ENCODE measurements around the gene TMEM131. TPM values are rescaled to one million over a fixed set of nuclear protein-coding genes. Genes with fewer than 3 reads are reported as not detected.

The TMEM131 gene
- total RNA-seq, 1 experiment from 2014 or later: 28.9 TPM

- H3K36me3 ChIP-seq (ENCODE audit: insufficient read depth, low read length, poor library complexity, severe bottlenecking): no peaks in the 10 kb centered on the region
- peaks cover 3% of the 10 kb centered on the region for H3K27me3 ChIP-seq (replicated peaks; ENCODE audit: insufficient read depth, low read depth, low read length, poor library complexity)
- no peaks in the 10 kb centered on the region for H3K4me1 ChIP-seq (ENCODE audit: insufficient read depth, low read length, poor library complexity, severe bottlenecking)
- no peak overlapping the region for H3K4me3 ChIP-seq (ENCODE audit: low read depth, low read length, poor library complexity, severe bottlenecking)
- ChIA-PET CTCF (no interaction called here), POLR2A (ENCODE audit: low non-redundant PET) (interaction anchor here (0.6 kb wide), 1 partner anchor 35 kb away, joined by 3 read pairs; no protein-coding TSS in a partner anchor)
- no peak overlapping the region for H3K27ac ChIP-seq (ENCODE audit: low read depth, low read length, poor library complexity, severe bottlenecking)
- TF ChIP-seq EZH2 (IDR thresholded peaks at IDR 0.05; ENCODE audit: borderline replicate concordance, low read depth, low read length, poor library complexity, severe bottlenecking) (no peak), CTCF (conservative IDR thresholded peaks at IDR 0.05; ENCODE audit: low read depth, low read length) (no peak)
- H3K9me3 ChIP-seq (ENCODE audit: low read depth, low read length, poor library complexity, severe bottlenecking): no peaks in the 10 kb centered on the region
- intact Hi-C loops (cut with micrococcal nuclease; ENCODE audit: unreplicated experiment): no loop called here
- peak; percentile 10 for DNase-seq (ENCODE audit: low spot score)
- BruUV-seq (replicated peaks): no TSS peak
These were observed 25.4 kb upstream of the TMEM131 start for GRCh38 chr2:98020992-98021713.

- CTCF ChIA-PET: no interaction called here
- intact Hi-C loops (cut with micrococcal nuclease; ENCODE audit: unreplicated experiment): no loop called here
- BruUV-seq (replicated peaks): no TSS peak
These were observed 24.8 kb upstream of the TMEM131 start for GRCh38 chr2:98020516-98020915.

GRCh38 chr2:98016908-98017670, 21.3 kb upstream of the TMEM131 start:
- no peak for DNase-seq (ENCODE audit: low spot score)
- no peak for TF ChIP-seq EZH2 (IDR thresholded peaks at IDR 0.05; ENCODE audit: borderline replicate concordance, low read depth, low read length, poor library complexity, severe bottlenecking)
- TF ChIP-seq CTCF (conservative IDR thresholded peaks at IDR 0.05; ENCODE audit: low read depth, low read length): no peak
- H3K27me3 ChIP-seq (replicated peaks; ENCODE audit: insufficient read depth, low read depth, low read length, poor library complexity): no peaks in the 10 kb centered on the region
- intact Hi-C loops (cut with micrococcal nuclease; ENCODE audit: unreplicated experiment): no loop called here
- H3K27ac ChIP-seq (ENCODE audit: low read depth, low read length, poor library complexity, severe bottlenecking): no peak overlapping the region
- ChIA-PET CTCF (no interaction called here), POLR2A (ENCODE audit: low non-redundant PET) (no interaction called here)
- H3K4me3 ChIP-seq (ENCODE audit: low read depth, low read length, poor library complexity, severe bottlenecking): no peak overlapping the region
- H3K4me1 ChIP-seq (ENCODE audit: insufficient read depth, low read length, poor library complexity, severe bottlenecking): no peaks in the 10 kb centered on the region
- BruUV-seq (replicated peaks): no TSS peak
- H3K9me3 ChIP-seq (ENCODE audit: low read depth, low read length, poor library complexity, severe bottlenecking): no peaks in the 10 kb centered on the region
- H3K36me3 ChIP-seq (ENCODE audit: insufficient read depth, low read length, poor library complexity, severe bottlenecking): no peaks in the 10 kb centered on the region

More at GRCh38 chr2:98020516-98020915, 24.8 kb upstream of the TMEM131 start:
- H3K36me3 ChIP-seq (ENCODE audit: insufficient read depth, low read length, poor library complexity, severe bottlenecking): no peaks in the 10 kb centered on the region
- no peak for TF ChIP-seq EZH2 (IDR thresholded peaks at IDR 0.05; ENCODE audit: borderline replicate concordance, low read depth, low read length, poor library complexity, severe bottlenecking)
- TF ChIP-seq CTCF (conservative IDR thresholded peaks at IDR 0.05; ENCODE audit: low read depth, low read length): no peak
- no peaks in the 10 kb centered on the region for H3K27me3 ChIP-seq (replicated peaks; ENCODE audit: insufficient read depth, low read depth, low read length, poor library complexity)
- POLR2A ChIA-PET (ENCODE audit: low non-redundant PET): no interaction called here
- DNase-seq (ENCODE audit: low spot score): no peak
- no peaks in the 10 kb centered on the region for H3K4me1 ChIP-seq (ENCODE audit: insufficient read depth, low read length, poor library complexity, severe bottlenecking)
- no peaks in the 10 kb centered on the region for H3K9me3 ChIP-seq (ENCODE audit: low read depth, low read length, poor library complexity, severe bottlenecking)
- no peak overlapping the region for H3K27ac ChIP-seq (ENCODE audit: low read depth, low read length, poor library complexity, severe bottlenecking)
- no peak overlapping the region for H3K4me3 ChIP-seq (ENCODE audit: low read depth, low read length, poor library complexity, severe bottlenecking)
